MCF 10A (cell line): ENCODE measurements around the gene DCLK2. TPM values are rescaled to one million over a fixed set of nuclear protein-coding genes. Genes with fewer than 3 reads are reported as not detected.

ENCODE experiments used
- BruUV-seq: library from RNA; stranded (reverse); fragments of 400-500 nt; replicated peaks from 2 replicates; lab custom pipeline; 2021; lab: Mats Ljungman, UMichigan
- CTCF ChIA-PET: fragments of 300-600 bp; sonication (Branson Sonifier 250); formaldehyde crosslinking; extraction: SDS; loops from one replicate; lab custom pipeline; 2021; ENCODE audit warnings: antibody characterized with exemption, inconsistent platforms; lab: Yijun Ruan, JAX
- POLR2A ChIA-PET: fragments of 300-600, 350-650 bp; sonication (Branson Sonifier 250); formaldehyde crosslinking; extraction: SDS; loops from one replicate; lab custom pipeline; 2020; ENCODE audit warnings: antibody characterized with exemption, inconsistent platforms; lab: Yijun Ruan, JAX
- DNase-seq: peaks from one replicate; pipeline ENCODE4 v3.0.0-alpha.2; 2018; ENCODE audit not compliant: unreplicated experiment
- H3K27ac Mint-ChIP-seq: one replicate; pipeline ENCODE4 v1.8.0; 2022; ENCODE audit warnings: mild to moderate bottlenecking, low read depth, mixed read lengths; ENCODE audit not compliant: unreplicated experiment
- H3K27me3 Mint-ChIP-seq: one replicate; pipeline ENCODE4 v1.8.0; 2022; ENCODE audit warnings: mixed read lengths; ENCODE audit not compliant: insufficient read depth, unreplicated experiment
- H3K36me3 Mint-ChIP-seq: one replicate; pipeline ENCODE4 v1.8.0; 2022; ENCODE audit warnings: mild to moderate bottlenecking, moderate library complexity, mixed read lengths; ENCODE audit not compliant: insufficient read depth, unreplicated experiment
- H3K4me1 Mint-ChIP-seq: one replicate; pipeline ENCODE4 v1.8.0; 2022; ENCODE audit warnings: mixed read lengths; ENCODE audit not compliant: insufficient read depth, unreplicated experiment
- H3K4me3 Mint-ChIP-seq: one replicate; pipeline ENCODE4 v1.8.0; 2022; ENCODE audit warnings: mild to moderate bottlenecking, moderate library complexity, mixed read lengths; ENCODE audit not compliant: unreplicated experiment
- H3K9me3 Mint-ChIP-seq: one replicate; pipeline ENCODE4 v1.8.0; 2022; ENCODE audit warnings: mixed read lengths; ENCODE audit not compliant: unreplicated experiment
- CTCF ChIP-seq: fragments of 200-600 bp; IDR thresholded peaks from one replicate; pipeline ENCODE4 v1.8.0; 2022; ENCODE audit warnings: antibody characterized with exemption, mild to moderate bottlenecking; ENCODE audit not compliant: unreplicated experiment
- intact Hi-C: fragments of 100-400 bp; cut with micrococcal nuclease; formaldehyde crosslinking; loops from 2 replicates; pipeline ENCODE4 v1.14.1; 2022
- total RNA-seq: library from RNA; stranded (reverse); gene quantifications from 2 replicates; pipeline ENCODE4 v1.2.3, GENCODE V29; 2022

The DCLK2 gene
- total RNA-seq, 1 experiment from 2014 or later: 1.2 TPM

- intact Hi-C loops: no loop called here
- H3K36me3 Mint-ChIP-seq: no peaks in the 10 kb centered on the region
- ChIA-PET POLR2A (no interaction called here), CTCF (no interaction called here)
- no TSS peak for BruUV-seq
- H3K27ac Mint-ChIP-seq: no peak overlapping the region
- no peaks in the 10 kb centered on the region for H3K9me3 Mint-ChIP-seq
- no peak for TF ChIP-seq CTCF
- H3K27me3 Mint-ChIP-seq: no peaks in the 10 kb centered on the region
- DNase-seq: no peak
- no peak overlapping the region for H3K4me3 Mint-ChIP-seq
- H3K4me1 Mint-ChIP-seq: no peaks in the 10 kb centered on the region
Observed at GRCh38 chr4:150173982-150174398, 95.7 kb downstream of the DCLK2 start.

GRCh38 chr4:150176547-150176946, 98.3 kb downstream of the DCLK2 start:
- CTCF ChIA-PET: interaction anchor here (1.0 to 1.4 kb wide), 2 partner anchors 66 to 168 kb away, joined by 3 read pairs; no protein-coding TSS in a partner anchor
- Mint-ChIP-seq H3K4me1 (no peaks in the 10 kb centered on the region), H3K27me3 (peaks cover 9% of the 10 kb centered on the region), H3K36me3 (no peaks in the 10 kb centered on the region), H3K27ac (no peak overlapping the region), H3K4me3 (no peak overlapping the region), H3K9me3 (no peaks in the 10 kb centered on the region)
- no TSS peak for BruUV-seq
- peak; percentile 10 for DNase-seq
- no peak for TF ChIP-seq CTCF
- intact Hi-C loops: no loop called here
- POLR2A ChIA-PET: interaction anchor here (1.2 kb wide), 1 partner anchor 23 kb away, joined by 5 read pairs; no protein-coding TSS in a partner anchor

- no peaks in the 10 kb centered on the region for H3K4me1 Mint-ChIP-seq
Observed at GRCh38 chr4:150178161-150178560, 99.9 kb downstream of the DCLK2 start.

GRCh38 chr4:150181536-150181935, 103.3 kb downstream of the DCLK2 start:
- Mint-ChIP-seq H3K27ac (no peak overlapping the region), H3K9me3 (no peaks in the 10 kb centered on the region), H3K4me3 (no peak overlapping the region), H3K27me3 (peaks cover 9% of the 10 kb centered on the region), H3K36me3 (no peaks in the 10 kb centered on the region), H3K4me1 (no peaks in the 10 kb centered on the region)
- ChIA-PET CTCF (interaction anchor here (2.3 kb wide), 1 partner anchor 61 kb away, joined by 7 read pairs; no protein-coding TSS in a partner anchor), POLR2A (no interaction called here)
- intact Hi-C loops: no loop called here
- TF ChIP-seq CTCF: no peak
- DNase-seq: no peak
- no TSS peak for BruUV-seq

More at GRCh38 chr4:150178161-150178560, 99.9 kb downstream of the DCLK2 start:
- ChIA-PET CTCF (no interaction called here), POLR2A (no interaction called here)
- TF ChIP-seq CTCF: no peak
- Mint-ChIP-seq H3K9me3 (no peaks in the 10 kb centered on the region), H3K4me3 (no peak overlapping the region), H3K27ac (no peak overlapping the region), H3K36me3 (no peaks in the 10 kb centered on the region), H3K27me3 (peaks cover 9% of the 10 kb centered on the region)
- no peak for DNase-seq
- no TSS peak for BruUV-seq
- intact Hi-C loops: no loop called here
